ENCODE data around the gene TGFB1I1.

Gene TGFB1I1

DNA sequence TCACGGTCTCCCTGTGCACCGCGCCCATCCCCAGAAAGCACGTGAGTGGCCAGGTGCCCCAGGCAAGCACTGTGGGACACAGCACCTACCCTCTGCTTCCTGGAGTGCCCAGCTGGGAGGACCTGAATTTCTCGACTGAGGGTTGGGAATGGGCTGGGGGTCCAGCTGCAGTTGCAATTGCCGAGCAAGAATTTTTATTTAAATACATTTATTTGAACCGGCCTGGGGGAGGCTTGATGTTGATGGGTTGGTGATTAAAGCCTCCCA, 17.3 kb downstream of the TGFB1I1 start (continued):
- TF ChIP-seq, protein P1, sequence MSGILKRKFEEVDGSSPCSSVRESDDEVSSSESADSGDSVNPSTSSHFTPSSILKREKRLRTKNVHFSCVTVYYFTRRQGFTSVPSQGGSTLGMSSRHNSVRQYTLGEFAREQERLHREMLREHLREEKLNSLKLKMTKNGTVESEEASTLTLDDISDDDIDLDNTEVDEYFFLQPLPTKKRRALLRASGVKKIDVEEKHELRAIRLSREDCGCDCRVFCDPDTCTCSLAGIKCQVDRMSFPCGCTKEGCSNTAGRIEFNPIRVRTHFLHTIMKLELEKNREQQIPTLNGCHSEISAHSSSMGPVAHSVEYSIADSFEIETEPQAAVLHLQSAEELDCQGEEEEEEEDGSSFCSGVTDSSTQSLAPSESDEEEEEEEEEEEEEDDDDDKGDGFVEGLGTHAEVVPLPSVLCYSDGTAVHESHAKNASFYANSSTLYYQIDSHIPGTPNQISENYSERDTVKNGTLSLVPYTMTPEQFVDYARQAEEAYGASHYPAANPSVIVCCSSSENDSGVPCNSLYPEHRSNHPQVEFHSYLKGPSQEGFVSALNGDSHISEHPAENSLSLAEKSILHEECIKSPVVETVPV (CRISPR knock-in tag; IDR thresholded peaks at IDR 0.05) = no peak
- TF ChIP-seq GLIS3 (CRISPR knock-in tag; IDR thresholded peaks at IDR 0.05) (no peak), PATZ1 (CRISPR knock-in tag; IDR thresholded peaks at IDR 0.05; ENCODE audit: borderline replicate concordance) (no peak)

DNA sequence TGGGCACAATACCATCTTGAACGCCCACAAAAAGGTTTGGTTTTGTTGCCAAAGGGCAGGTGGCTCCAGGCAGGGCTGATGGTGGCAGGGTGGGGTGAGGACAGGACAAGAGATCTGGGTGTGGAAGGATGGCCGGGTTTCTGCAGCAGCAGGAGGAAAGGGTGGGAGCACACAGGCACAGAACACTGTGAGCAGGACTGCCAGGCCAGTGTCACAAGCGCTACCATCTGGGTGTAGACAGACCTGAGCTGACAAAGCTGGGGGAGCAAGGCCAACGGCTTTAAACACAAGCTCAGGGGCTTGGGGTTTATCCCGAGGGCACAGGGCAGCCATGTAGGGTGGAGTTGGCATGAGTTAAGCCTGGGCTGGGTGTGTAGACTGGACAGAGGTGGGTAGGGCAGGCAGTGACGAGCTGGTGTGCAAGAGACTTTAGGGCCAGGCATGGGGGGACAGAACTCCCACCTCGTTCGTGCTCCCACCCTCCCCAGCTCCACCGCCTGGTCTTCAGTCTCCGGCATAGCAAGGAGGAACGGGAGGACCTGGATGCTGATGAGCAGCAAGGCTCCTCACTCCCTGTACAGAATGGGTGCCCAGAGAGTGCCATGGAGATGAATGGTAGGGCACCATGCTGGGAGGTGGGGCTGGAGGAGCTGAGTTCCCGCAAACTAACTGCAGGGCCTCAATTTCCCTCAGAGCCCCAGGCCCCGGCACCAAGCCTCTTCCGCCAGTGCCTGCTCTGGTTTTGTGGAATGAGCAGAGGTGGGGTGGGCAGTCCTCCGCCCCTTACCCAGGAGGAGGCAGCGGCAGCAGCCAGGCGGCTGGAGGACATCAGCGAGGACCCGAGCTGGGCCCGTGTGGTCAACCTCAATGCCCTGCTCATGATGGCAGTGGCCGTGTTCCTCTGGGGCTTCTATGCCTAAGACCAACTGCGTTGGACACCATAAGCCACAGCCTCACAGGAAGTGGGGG, 17.9 kb downstream of the TGFB1I1 start:
- TF ChIP-seq PPARA (CRISPR knock-in tag; IDR thresholded peaks at IDR 0.05; ENCODE audit: borderline replicate concordance) = no peak
- TF ChIP-seq ZFP3 (CRISPR knock-in tag; IDR thresholded peaks at IDR 0.05) = no peak
- no peak for TF ChIP-seq BACH2 (CRISPR knock-in tag; IDR thresholded peaks at IDR 0.05; ENCODE audit: borderline replicate concordance)
- TF ChIP-seq ZNF565 (CRISPR knock-in tag; conservative IDR thresholded peaks at IDR 0.05; ENCODE audit: low read depth) = no peak
- TF ChIP-seq OSR1 (CRISPR knock-in tag; IDR thresholded peaks at IDR 0.05) = no peak
- no peak for TF ChIP-seq POU6F1 (CRISPR knock-in tag; IDR thresholded peaks at IDR 0.05; ENCODE audit: borderline replicate concordance, low read depth)
- TF ChIP-seq ESRRG (CRISPR knock-in tag; IDR thresholded peaks at IDR 0.05) = no peak
- no peak for TF ChIP-seq CSDC2 (CRISPR knock-in tag; IDR thresholded peaks at IDR 0.05)
- no peak for TF ChIP-seq SNAI2 (CRISPR knock-in tag; IDR thresholded peaks at IDR 0.05)
- TF ChIP-seq, protein P2, sequence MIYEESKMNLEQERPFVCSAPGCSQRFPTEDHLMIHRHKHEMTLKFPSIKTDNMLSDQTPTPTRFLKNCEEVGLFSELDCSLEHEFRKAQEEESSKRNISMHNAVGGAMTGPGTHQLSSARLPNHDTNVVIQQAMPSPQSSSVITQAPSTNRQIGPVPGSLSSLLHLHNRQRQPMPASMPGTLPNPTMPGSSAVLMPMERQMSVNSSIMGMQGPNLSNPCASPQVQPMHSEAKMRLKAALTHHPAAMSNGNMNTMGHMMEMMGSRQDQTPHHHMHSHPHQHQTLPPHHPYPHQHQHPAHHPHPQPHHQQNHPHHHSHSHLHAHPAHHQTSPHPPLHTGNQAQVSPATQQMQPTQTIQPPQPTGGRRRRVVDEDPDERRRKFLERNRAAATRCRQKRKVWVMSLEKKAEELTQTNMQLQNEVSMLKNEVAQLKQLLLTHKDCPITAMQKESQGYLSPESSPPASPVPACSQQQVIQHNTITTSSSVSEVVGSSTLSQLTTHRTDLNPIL (CRISPR knock-in tag; IDR thresholded peaks at IDR 0.05; ENCODE audit: low read depth) = no peak
- no peak for TF ChIP-seq RARB (CRISPR knock-in tag; IDR thresholded peaks at IDR 0.05)
- TF ChIP-seq, protein P3, sequence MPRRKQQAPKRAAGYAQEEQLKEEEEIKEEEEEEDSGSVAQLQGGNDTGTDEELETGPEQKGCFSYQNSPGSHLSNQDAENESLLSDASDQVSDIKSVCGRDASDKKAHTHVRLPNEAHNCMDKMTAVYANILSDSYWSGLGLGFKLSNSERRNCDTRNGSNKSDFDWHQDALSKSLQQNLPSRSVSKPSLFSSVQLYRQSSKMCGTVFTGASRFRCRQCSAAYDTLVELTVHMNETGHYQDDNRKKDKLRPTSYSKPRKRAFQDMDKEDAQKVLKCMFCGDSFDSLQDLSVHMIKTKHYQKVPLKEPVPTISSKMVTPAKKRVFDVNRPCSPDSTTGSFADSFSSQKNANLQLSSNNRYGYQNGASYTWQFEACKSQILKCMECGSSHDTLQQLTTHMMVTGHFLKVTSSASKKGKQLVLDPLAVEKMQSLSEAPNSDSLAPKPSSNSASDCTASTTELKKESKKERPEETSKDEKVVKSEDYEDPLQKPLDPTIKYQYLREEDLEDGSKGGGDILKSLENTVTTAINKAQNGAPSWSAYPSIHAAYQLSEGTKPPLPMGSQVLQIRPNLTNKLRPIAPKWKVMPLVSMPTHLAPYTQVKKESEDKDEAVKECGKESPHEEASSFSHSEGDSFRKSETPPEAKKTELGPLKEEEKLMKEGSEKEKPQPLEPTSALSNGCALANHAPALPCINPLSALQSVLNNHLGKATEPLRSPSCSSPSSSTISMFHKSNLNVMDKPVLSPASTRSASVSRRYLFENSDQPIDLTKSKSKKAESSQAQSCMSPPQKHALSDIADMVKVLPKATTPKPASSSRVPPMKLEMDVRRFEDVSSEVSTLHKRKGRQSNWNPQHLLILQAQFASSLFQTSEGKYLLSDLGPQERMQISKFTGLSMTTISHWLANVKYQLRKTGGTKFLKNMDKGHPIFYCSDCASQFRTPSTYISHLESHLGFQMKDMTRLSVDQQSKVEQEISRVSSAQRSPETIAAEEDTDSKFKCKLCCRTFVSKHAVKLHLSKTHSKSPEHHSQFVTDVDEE (CRISPR knock-in tag; IDR thresholded peaks at IDR 0.05) = no peak
- TF ChIP-seq ZNF8 (CRISPR knock-in tag; IDR thresholded peaks at IDR 0.05) = no peak
- TF ChIP-seq ZC3H10 (CRISPR knock-in tag; IDR thresholded peaks at IDR 0.05) = no peak
- TF ChIP-seq TCF4 (CRISPR knock-in tag; IDR thresholded peaks at IDR 0.05; ENCODE audit: borderline replicate concordance) = no peak
- no peak for ATAC-seq

DNA sequence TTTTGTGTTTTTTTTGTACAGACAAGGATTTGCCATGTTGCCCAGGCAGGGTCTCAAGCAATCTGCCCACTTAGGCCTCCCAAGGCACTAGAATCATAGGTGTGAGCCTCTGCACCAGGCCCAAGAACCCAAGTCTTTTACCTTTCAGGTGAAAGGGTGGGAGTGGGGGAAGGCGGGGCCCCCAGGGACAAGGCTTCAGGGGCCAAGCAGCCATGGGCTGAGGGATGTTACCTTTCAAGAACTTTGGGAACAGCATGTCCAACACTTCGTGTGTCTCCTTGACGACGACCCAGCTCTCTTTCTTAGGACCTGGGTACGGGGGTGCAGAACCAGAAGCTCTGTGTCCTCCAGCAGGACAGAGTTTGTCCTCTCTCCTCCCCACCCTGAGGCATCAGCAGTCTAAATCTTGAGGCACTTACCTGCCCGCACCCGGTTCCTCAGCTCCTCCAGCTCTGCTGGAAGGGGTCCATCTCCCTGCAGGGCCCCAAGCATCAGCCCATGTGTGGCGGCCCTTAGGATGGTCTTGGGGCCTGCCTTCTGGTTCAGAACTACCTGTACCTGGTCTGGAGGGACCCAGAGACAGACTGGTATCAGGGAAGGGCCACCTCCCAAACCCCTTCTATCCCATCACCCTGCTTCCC, 19.9 kb downstream of the TGFB1I1 start:
- ATAC-seq = no peak
- TF ChIP-seq BACH2 (CRISPR knock-in tag; IDR thresholded peaks at IDR 0.05; ENCODE audit: borderline replicate concordance) = no peak
- TF ChIP-seq, protein P2 (CRISPR knock-in tag; IDR thresholded peaks at IDR 0.05; ENCODE audit: low read depth) = no peak
- TF ChIP-seq, protein P1 (CRISPR knock-in tag; IDR thresholded peaks at IDR 0.05) = no peak
- TF ChIP-seq TOX (CRISPR knock-in tag; IDR thresholded peaks at IDR 0.05; ENCODE audit: borderline replicate concordance) = no peak
- no peak for TF ChIP-seq RARB (CRISPR knock-in tag; IDR thresholded peaks at IDR 0.05)
- no peak for TF ChIP-seq CSDC2 (CRISPR knock-in tag; IDR thresholded peaks at IDR 0.05)
- TF ChIP-seq SNAI2 (CRISPR knock-in tag; IDR thresholded peaks at IDR 0.05) = no peak
- no peak for TF ChIP-seq ZNF8 (CRISPR knock-in tag; IDR thresholded peaks at IDR 0.05)
- TF ChIP-seq ISL1 (CRISPR knock-in tag; IDR thresholded peaks at IDR 0.05) = no peak
- TF ChIP-seq ARNTL (CRISPR knock-in tag; IDR thresholded peaks at IDR 0.05; ENCODE audit: borderline replicate concordance, low read depth) = no peak
- TF ChIP-seq ZC3H10 (CRISPR knock-in tag; IDR thresholded peaks at IDR 0.05) = no peak
- no peak for TF ChIP-seq OSR1 (CRISPR knock-in tag; IDR thresholded peaks at IDR 0.05)
- TF ChIP-seq PPARA (CRISPR knock-in tag; IDR thresholded peaks at IDR 0.05; ENCODE audit: borderline replicate concordance) = no peak
- TF ChIP-seq ZNF565 (CRISPR knock-in tag; conservative IDR thresholded peaks at IDR 0.05; ENCODE audit: low read depth) = no peak
- no peak for TF ChIP-seq GLIS3 (CRISPR knock-in tag; IDR thresholded peaks at IDR 0.05)
- no peak for TF ChIP-seq ZFP3 (CRISPR knock-in tag; IDR thresholded peaks at IDR 0.05)
